Astrocyte (in vitro differentiated cells and primary cell): ENCODE measurements around the gene PLPPR1.

ENCODE experiments used
- CTCF ChIP-seq: IDR thresholded peaks from 2 replicates; pipeline ENCODE4 v1.5.1; 2011; ENCODE audit warnings: low read depth, mild to moderate bottlenecking, inconsistent platforms, low read length, moderate library complexity; ENCODE audit not compliant: insufficient read depth
- EZH2 ChIP-seq: IDR thresholded peaks from 2 replicates; pipeline ENCODE4 v1.6.1; 2012; ENCODE audit warnings: mild to moderate bottlenecking, low read length, inconsistent platforms; ENCODE audit not compliant: insufficient read depth

GRCh38 chr9:101341958-101342357, 313.4 kb downstream of the PLPPR1 start:
- TF ChIP-seq CTCF (no peak), EZH2 (no peak)
